HG03442 (cell line): ENCODE results near the gene CARNS1.

ENCODE experiments used
- ATAC-seq: cut with Tn5 transposase; IDR thresholded peaks from one replicate; pipeline ENCODE4 v1.9.1; 2021; ENCODE audit warnings: mild to moderate bottlenecking, moderate library complexity; ENCODE audit not compliant: unreplicated experiment

The CARNS1 gene

GRCh38 chr11:67415501-67416304 lies at the start of gene CARNS1:
Gene CARNS1 (plus strand): TSS chr11:67415678. CDS start chr11:67416200, 522 bp downstream.
- no peak for ATAC-seq

DNA sequence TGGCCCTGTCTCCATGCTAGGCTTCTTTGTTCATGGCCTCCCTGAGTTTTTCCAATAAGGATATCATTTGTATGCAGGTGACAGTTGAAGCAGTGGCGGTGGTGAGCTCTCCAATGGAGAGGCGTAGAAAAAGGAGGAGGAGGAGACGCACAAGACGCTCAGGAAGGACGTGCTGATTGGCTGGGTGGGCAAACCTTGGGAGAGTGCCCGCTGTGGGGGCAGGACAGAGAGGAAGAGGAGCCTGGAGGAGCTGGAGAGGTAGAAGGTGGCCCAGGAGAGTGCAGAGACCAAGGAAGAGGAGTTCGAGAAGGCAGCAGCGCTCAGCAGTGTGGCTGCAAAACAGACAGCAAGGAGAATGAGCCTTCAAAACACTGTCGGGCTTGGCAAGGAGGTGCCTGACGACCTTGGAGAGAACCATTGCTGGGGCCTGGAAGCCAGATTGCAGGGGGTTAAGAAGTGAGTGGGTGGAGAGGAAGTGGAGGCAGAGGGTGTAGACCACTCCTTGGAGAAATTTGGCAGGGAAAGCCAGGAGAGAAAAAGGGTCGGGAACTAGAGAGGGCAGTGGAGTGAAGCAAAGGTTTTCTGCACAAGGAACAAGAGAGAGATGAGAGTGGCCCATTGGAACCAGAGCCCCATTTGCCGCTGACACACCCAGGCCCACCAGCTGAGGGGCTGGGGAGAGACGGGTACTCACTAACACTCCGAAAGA lies 49.6 kb upstream of the CARNS1 start:
- ATAC-seq = no peak

DNA sequence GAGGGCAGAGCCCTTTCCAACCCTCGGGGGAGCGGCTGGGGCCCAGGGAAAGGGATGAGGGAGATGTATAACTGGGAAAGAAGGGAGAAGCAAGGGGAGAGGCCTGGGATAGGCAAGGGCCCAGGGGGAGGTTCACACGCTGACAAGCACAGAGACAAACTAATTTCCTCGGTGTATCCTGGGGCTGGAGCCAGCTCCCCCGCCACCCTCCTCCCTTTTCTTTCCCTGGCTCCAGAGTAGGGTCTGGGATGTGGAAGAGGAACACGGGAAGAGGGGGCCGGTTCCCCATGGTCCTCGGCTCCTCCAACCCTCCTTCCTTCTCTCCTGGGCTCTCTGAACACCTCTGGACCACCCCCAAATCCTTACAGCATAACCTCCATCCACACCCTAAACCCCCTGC lies 48.9 kb upstream of the CARNS1 start:
- no peak for ATAC-seq

GRCh38 chr11:67366961-67367760 lies 48.3 kb upstream of the CARNS1 start:
- no peak for ATAC-seq

DNA sequence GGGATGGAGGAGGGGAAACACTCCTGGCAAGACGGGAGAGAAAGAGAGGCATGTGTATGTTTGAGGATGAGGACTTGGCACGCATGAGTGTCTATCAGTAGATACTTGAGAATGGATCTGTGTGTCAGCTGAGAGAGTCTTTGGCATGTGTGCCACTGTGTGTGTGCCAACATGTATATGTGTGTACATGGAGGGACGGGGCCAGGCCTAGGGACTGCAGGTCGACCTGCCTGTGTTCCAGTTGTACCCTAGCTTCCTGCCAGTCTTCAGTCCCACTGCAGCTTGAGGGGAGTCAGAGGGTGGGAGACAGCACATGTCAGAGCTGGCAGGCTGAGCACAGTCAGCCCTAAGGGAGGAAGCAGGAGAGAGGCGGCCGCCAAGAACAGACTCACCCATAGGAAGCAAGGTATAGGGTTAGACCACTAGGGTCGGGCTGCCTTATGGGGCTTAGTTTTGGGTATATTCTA lies 47.7 kb upstream of the CARNS1 start:
- ATAC-seq = no peak

GRCh38 chr11:67368621-67369020 lies 46.9 kb upstream of the CARNS1 start:
- ATAC-seq = no peak

DNA sequence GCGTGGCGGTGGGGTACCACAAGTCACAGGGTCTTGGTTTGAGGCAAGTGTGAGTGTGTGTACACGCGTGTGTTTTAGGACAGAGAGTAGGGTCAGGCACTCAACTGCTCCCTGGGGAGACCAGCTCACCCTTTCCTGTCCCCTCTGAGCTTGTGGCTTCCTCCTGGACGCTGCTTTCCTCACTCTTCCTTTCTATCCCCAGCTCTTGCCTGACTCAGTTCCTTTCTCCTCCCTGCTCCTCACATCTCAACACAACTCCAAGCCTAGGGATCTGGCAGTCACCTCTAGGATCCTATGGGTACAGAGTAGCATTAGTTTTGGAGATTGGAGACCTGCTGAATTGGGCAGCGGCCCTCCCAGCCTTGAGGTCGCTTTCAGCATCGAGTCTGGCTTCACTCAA lies 46.2 kb upstream of the CARNS1 start:
- ATAC-seq = no peak

DNA sequence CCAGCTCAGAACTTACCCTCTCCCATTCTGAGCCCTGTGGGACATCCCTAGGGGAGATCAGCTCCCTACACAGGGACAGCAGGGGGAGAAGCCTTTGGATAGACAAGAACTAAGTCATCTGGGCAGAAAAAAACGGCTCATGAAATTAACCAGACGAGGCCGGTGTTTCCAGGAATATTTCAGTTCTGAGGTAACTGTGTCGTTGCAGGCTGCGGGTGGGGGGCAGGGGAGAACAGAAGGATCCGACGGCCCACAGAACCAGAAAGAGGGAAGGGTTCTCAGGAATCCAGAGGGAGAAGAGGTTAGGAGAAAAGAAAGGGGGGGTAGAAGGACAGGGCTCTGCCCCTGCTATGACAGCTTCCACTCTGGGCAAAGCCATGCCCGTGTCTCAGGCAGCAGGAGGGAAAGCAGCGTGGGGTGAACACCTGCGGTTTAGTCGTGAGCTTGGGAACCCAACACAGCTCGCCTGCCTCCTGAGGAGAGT lies 45.6 kb upstream of the CARNS1 start:
- no peak for ATAC-seq

- ATAC-seq = no peak
Measured at GRCh38 chr11:67370351-67371076, 45.0 kb upstream of the CARNS1 start.

- ATAC-seq = no peak
Measured at GRCh38 chr11:67371189-67371910, 44.1 kb upstream of the CARNS1 start.

- ATAC-seq = no peak
Measured at GRCh38 chr11:67371911-67372320, 43.6 kb upstream of the CARNS1 start.

- no peak for ATAC-seq
Measured at GRCh38 chr11:67372321-67372992, 43.0 kb upstream of the CARNS1 start.

GRCh38 chr11:67372993-67373647 lies 42.4 kb upstream of the CARNS1 start, which contains the start of gene CLCF1:
Gene CLCF1 (minus strand): TSS chr11:67373598. CDS start chr11:67373539, 59 bp downstream.
- no peak for ATAC-seq

- ATAC-seq = no peak
Measured at GRCh38 chr11:67373648-67374570, 41.6 kb upstream of the CARNS1 start.

DNA sequence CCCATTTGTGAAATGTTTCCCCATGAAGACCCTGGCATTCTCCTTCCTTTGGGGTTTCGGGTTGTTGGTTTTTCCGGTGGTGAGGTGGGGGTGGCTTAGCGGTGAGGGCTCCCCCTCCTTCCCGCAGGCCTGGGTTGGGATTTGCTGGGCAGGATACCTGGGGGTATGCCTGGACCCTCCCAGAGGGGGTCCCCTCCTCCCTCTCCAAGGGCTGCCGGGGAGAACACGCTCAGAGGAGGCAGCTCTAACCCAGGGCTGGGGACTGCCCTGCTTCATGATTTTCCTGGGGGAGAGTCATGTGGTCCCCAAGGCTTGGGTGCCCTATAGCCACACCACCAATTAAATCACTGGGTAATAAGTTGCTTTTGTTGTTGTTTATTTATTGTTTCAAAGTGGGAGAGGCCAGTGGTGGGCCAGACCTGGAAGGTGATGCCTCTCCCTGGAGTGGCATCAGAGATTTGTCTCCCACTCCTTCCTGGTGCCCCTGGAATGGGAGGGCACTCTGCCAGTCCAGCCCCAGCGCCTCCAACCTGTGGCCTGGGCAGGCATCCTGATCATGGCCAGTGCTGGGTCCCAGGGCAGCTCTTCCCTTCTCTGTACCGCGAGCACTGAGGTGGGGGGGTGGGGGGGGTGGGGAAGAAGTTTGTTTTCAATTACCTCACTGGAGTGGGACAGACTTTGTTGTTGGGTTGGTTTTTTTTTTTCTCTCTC lies 40.8 kb upstream of the CARNS1 start:
- ATAC-seq = no peak

DNA sequence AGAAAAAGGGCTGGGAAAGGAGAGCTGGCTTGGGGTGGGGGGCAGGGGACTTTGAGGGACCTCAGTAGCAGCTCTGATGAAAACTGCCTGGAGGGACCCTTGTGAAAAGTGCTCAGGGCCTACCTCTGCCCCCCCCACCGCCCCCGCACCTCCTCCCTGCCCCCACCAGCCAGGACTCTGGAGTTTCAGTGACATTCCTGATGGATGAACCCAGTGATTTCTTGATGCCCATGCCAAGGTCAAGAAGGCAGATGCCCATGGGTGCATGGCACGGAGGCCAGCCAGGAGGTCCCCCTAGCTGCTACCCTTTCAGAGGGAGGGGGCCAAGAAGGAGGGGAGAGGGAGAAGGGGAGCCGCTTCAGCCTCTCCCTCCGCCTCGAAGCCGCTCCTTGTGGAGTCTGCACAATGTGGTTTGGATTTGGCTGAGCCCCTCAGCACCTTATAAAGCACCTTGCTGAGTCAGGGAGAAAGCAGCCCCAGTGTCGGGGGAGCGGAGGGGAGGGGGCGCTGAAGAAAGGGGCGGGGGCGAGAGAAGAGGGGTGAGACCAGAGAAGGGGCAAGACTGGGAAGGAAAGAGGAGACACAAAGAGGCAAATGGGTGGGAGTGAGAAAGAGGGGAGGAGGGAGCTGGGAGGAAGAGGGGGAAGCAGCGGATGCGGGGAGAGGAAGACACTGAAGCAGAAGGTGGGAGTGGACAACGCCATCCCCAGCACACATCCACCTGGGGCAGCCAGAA lies 40.0 kb upstream of the CARNS1 start:
- ATAC-seq = no peak
